GM23248 (cell line): Measurements from ENCODE around the gene KRR1.

Experiments used
- EZH2 ChIP-seq: fragments of 200-600 bp; sonication (generic); IDR thresholded peaks from 2 replicates; pipeline ENCODE4 v1.6.1; 2018; ENCODE audit warnings: antibody characterized with exemption, mild to moderate bottlenecking; ENCODE audit not compliant: insufficient read depth, poor library complexity, severe bottlenecking
- EZH2phosphoT487 ChIP-seq: fragments of 200-600 bp; sonication (generic); IDR thresholded peaks from 2 replicates; pipeline ENCODE4 v1.6.1; 2018; ENCODE audit warnings: antibody characterized with exemption, moderate library complexity, mild to moderate bottlenecking, low read depth; ENCODE audit not compliant: insufficient read depth

DNA sequence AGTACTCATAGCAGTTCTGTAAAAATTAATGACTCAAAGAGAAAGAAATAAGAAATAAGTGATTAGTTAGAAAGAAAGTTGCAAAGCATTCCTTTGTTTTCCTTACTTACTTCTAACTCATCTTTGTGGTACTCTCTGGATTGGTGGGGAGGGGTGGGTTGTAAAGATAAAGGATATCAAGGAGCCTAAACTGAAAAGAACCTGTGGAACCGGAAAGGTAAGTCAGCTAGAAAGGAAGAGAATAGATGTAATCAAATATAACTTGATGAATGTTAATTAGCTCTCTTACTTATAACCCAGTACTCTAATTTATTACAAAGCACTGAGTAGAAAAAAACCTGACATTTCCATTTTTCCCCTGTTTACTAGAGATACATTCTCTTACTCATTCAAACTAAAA, 37.5 kb upstream of the KRR1 start:
- no peak for TF ChIP-seq EZH2phosphoT487
- TF ChIP-seq EZH2: no peak
